Common myeloid progenitor, CD34-positive (primary cell): ENCODE measurements around the gene APBB3.

Experiments used
- CTCF ChIA-PET: fragments of 350-600 bp; sonication (Branson Sonifier 250); formaldehyde crosslinking; loops from one replicate; lab custom pipeline; 2021; ENCODE audit warnings: antibody characterized with exemption; lab: Charles Lee
- POLR2A ChIA-PET: fragments of 350-600 bp; sonication (Branson Sonifier 250); formaldehyde crosslinking; loops from one replicate; lab custom pipeline; 2021; ENCODE audit warnings: antibody characterized with exemption; lab: Charles Lee
- DNase-seq, 3 donors: peaks; one replicate each; pipeline versions ENCODE4 v3.0.0 to v3.0.0-alpha.2; 2013
- H3K27ac ChIP-seq, 2 experiments: 1 replicate in 1 of 2; 2 replicates in 1 of 2; pipeline ENCODE4 v1.7.0; 2013; ENCODE audit warnings: inconsistent platforms in 2 of 2, low read length in 2 of 2, mild to moderate bottlenecking in 2 of 2, low read depth in 1 of 2, moderate library complexity in 1 of 2; ENCODE audit not compliant: severe bottlenecking in 2 of 2, insufficient read depth in 1 of 2, poor library complexity in 1 of 2
- H3K27me3 ChIP-seq, 5 experiments: replicated peaks in 2 of 5; 1 replicate in 3 of 5; 2 replicates in 2 of 5; pipeline versions ENCODE4 v1.6.1 to v1.7.0; 2013; ENCODE audit warnings: low read length in 4 of 5, mild to moderate bottlenecking in 2 of 5, moderate library complexity in 2 of 5, inconsistent platforms in 1 of 5; ENCODE audit not compliant: insufficient read depth in 5 of 5, control insufficient read depth in 4 of 5
- H3K36me3 ChIP-seq, 4 experiments: 1 replicate in 2 of 4; 2 replicates in 2 of 4; pipeline versions ENCODE4 v1.6.1 to v1.7.0; 2013; ENCODE audit warnings: low read length in 3 of 4, control low read depth in 1 of 4, mild to moderate bottlenecking in 1 of 4; ENCODE audit not compliant: control insufficient read depth in 4 of 4, insufficient read depth in 4 of 4
- H3K4me1 ChIP-seq, 4 experiments: 1 replicate in 3 of 4; 2 replicates in 1 of 4; pipeline versions ENCODE4 v1.6.1 to v1.7.1; 2013; ENCODE audit warnings: low read length in 3 of 4, mild to moderate bottlenecking in 3 of 4, control low read depth in 1 of 4, inconsistent platforms in 1 of 4, moderate library complexity in 1 of 4; ENCODE audit not compliant: control insufficient read depth in 4 of 4, insufficient read depth in 4 of 4; ENCODE audit errors: control extremely low read depth in 1 of 4
- H3K4me3 ChIP-seq, 7 experiments: 1 replicate in 4 of 7; 2 replicates in 3 of 7; pipeline versions ENCODE4 v1.5.1 to v1.7.0; 2013; ENCODE audit warnings: mild to moderate bottlenecking in 7 of 7, low read length in 6 of 7, moderate library complexity in 6 of 7, inconsistent platforms in 2 of 7, low read depth in 2 of 7, control low read depth in 1 of 7; ENCODE audit not compliant: insufficient read depth in 4 of 7, control insufficient read depth in 1 of 7; ENCODE audit errors: extremely low read depth in 1 of 7
- H3K9me3 ChIP-seq, 5 experiments: 1 replicate in 4 of 5; 2 replicates in 1 of 5; pipeline versions ENCODE4 v1.6.1 to v1.7.1; 2013; ENCODE audit warnings: low read length in 4 of 5, mild to moderate bottlenecking in 2 of 5, inconsistent platforms in 1 of 5, low read depth in 1 of 5, moderate library complexity in 1 of 5; ENCODE audit not compliant: control insufficient read depth in 4 of 5, insufficient read depth in 2 of 5; ENCODE audit errors: control extremely low read depth in 1 of 5
- WGBS: methylation state at CpG from one replicate; pipeline ENCODE4 v1.1.5; 2013; ENCODE audit not compliant: insufficient coverage; 5-methylcytosine and 5-hydroxymethylcytosine counted together

The APBB3 gene

DNA sequence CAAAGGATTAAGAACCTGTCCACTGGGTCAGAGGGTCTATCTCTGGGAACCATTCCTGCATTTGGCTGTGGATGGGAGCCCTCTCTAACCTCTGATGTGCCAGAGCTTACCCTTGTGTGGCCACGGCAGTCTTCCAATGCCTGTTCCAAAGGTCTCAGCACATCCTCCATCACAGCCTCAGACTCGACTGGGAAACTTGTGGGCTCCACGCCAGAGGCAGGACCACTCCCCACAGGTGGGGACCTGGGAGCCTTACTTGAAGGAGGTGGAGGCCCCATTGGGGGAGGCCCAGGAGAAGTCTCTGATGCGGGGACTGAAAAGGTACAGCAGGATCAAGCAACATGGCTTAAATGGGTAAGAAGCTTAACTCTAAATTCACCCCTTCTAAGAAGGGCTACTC, 12.5 kb downstream of the APBB3 start:
- Histone ChIP-seq H3K9me3 (no peaks in the 10 kb centered on the region), H3K27ac (no peak overlapping the region), H3K4me1 (peaks cover 19 to 43% (median 37%) of the 10 kb centered on the region in 4 experiments), H3K36me3 (peaks cover 18 to 48% (median 21%) of the 10 kb centered on the region in 4 experiments), H3K27me3 (no peaks in the 10 kb centered on the region), H3K4me3 (no peak overlapping the region)
- CTCF ChIA-PET, result interaction anchor here (1.7 kb wide), 1 partner anchor 83 kb away, joined by 7 read pairs; no protein-coding TSS in a partner anchor
- POLR2A ChIA-PET, result no interaction called here
- WGBS, result 100% methylated on average over 2 of the region's 4 CpGs
- DNase-seq, result no peak

DNA sequence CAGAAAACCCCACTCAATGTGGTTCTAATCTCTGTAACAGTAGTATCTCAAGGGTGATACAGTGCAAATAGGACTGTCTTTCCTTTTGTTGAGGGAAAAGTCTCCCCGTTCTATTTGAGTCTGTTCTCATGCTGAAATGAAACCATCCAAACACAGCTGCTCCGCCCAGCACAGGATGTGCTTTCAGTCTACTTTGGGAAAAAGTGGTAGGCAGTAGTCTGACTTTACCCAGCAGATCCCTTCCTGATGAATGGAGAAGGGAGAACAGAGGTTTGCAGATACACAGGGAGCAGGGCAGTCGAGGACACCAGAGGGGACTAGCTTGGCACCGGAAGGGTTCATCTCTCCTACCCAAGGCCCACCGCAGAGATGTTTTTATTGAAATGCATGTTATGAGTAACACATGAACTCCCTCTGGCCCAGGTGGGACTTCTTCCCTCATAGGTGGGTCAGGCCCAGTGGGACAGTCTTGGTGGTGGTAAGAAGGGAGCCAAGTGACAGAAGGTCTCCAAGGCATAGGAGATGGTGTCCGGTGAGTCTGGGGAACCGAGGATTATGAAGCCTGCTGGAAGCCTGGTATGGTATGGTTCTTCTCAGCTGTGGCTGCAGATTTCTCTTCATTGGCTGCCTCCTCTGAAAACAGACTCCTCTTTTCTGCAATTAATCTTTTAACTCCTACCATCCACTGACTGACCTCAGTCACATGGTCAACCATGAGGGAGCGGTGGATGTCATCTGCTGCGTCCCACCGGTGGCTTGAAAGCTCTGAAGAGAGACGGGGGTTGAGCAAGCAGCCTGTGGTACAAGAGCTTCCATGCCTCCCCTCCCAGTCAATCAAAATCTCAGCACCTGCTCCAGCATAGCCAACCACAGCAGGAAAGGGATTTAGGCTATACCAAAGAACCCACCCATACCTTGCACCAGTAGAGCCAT, 14.0 kb downstream of the APBB3 start:
- H3K9me3 ChIP-seq, result no peaks in the 10 kb centered on the region
- ChIA-PET CTCF (interaction anchor here (5.2 kb wide), 1 partner anchor 84 kb away, joined by 69 read pairs; the partner anchor contains the start of gene CD14), POLR2A (interaction anchor here (0.6 kb wide), 1 partner anchor 88 kb away, joined by 3 read pairs; no protein-coding TSS in a partner anchor)
- H3K27me3 ChIP-seq, result no peaks in the 10 kb centered on the region
- peaks cover 11 to 36% (median 27%) of the 10 kb centered on the region in 4 experiments for H3K4me1 ChIP-seq
- H3K27ac ChIP-seq, result peak overlapping the region in 1 of 2 experiments; percentile 36
- DNase-seq, result no peak
- H3K4me3 ChIP-seq, result no peak overlapping the region
- 99% methylated on average over 10 of the region's 11 CpGs for WGBS
- H3K36me3 ChIP-seq, result peaks cover 18 to 48% (median 21%) of the 10 kb centered on the region in 4 experiments

DNA sequence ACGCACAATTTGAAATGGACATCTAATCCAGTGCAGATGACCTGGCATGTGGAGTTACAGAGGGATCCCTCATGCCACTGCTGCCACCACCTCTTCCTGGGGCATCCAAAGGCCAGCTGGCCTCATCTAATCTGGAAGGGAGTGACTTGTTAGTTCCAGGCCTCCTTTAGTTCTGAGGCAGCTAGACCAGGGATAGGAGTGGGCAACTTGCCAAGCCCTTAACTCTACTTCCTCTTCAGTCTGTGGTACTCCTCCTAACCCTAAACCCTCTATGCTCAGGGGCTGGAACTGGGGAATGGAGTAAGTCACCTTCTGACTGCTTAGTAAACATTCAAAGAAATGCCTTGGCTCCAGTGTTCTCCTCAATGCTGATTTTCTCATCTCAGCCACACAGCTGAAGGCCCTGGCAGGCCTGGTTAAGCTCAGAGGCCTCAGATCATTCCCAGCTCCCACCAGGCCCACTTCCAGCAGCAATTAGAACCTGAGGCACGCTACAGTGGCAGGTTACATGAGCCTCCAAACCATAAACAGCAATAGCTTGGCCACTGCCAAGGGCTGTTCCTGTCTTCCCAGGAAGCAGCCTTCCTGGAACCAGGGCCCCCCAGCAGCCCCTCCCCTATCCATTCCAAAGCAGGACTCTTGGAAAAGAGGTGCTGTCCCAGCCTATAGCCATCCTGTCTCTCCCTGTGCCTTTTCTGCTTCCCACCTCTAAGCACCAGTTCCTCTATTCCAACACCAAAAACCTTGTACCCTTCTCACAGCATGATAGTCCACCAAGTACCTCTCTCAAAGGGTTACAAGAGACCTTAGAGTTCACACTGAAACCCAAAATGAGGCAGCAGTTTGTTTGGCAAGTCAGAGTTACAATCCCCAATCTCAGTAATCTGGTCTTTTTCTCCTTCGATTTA, 14.9 kb downstream of the APBB3 start:
- Histone ChIP-seq H3K4me1 (peaks cover 11 to 36% (median 27%) of the 10 kb centered on the region in 4 experiments), H3K4me3 (no peak overlapping the region), H3K27me3 (no peaks in the 10 kb centered on the region), H3K36me3 (peaks cover 20 to 52% (median 24%) of the 10 kb centered on the region in 4 experiments), H3K9me3 (no peaks in the 10 kb centered on the region), H3K27ac (peak overlapping the region in 1 of 2 experiments; percentile 36)
- 78% methylated on average over 1 of the region's 3 CpGs for WGBS
- ChIA-PET CTCF (interaction anchor here (0.5 to 5.2 kb wide), 8 partner anchors 8 to 170 kb away, joined by 3 to 69 read pairs (median 14); partner anchors contain the start of genes CD14, HARS1, HARS2 and IK), POLR2A (interaction anchor here (0.6 to 2.7 kb wide), 2 partner anchors 98 to 330 kb away, joined by 3 to 13 read pairs; partner anchors contain the start of genes IK and NDUFA2)
- peak; percentile 54 to 79 (median 78) for DNase-seq

DNA sequence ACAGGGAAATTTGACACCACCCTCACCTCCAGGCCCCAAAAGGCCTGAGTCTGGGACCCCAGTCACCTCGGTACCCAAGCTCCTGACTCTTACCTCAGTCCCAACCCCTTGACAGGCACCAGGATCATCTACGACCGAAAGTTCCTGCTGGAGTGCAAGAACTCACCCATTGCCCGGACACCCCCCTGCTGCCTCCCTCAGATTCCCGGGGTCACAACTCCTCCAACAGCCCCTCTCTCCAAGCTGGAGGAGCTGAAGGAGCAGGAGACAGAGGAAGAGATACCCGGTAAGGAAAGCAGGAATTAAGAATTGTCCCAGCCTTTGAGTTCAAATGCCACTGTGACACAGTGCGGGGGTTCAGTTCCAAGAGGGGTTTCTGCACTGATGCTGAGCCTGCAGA, 15.6 kb downstream of the APBB3 start:
- Histone ChIP-seq H3K27ac (peak overlapping the region; percentile 42 to 83), H3K4me1 (peaks cover 11 to 34% (median 27%) of the 10 kb centered on the region in 4 experiments), H3K9me3 (no peaks in the 10 kb centered on the region), H3K4me3 (peak overlapping the region in 3 of 7 experiments; percentile 62 to 79 (median 74)), H3K27me3 (no peaks in the 10 kb centered on the region), H3K36me3 (peaks cover 21 to 55% (median 28%) of the 10 kb centered on the region in 4 experiments)
- POLR2A ChIA-PET, result interaction anchor here (0.9 to 2.7 kb wide), 2 partner anchors 9 to 98 kb away, joined by 3 to 13 read pairs; partner anchors contain the start of genes IK, NDUFA2 and SRA1
- WGBS, result 100% methylated on average over 5 of the region's 7 CpGs
- DNase-seq, result no peak
- CTCF ChIA-PET, result interaction anchor here (0.5 to 5.2 kb wide), 11 partner anchors 9 to 171 kb away, joined by 3 to 69 read pairs (median 13); partner anchors contain the start of genes APBB3, CD14, HARS1 and HARS2

DNA sequence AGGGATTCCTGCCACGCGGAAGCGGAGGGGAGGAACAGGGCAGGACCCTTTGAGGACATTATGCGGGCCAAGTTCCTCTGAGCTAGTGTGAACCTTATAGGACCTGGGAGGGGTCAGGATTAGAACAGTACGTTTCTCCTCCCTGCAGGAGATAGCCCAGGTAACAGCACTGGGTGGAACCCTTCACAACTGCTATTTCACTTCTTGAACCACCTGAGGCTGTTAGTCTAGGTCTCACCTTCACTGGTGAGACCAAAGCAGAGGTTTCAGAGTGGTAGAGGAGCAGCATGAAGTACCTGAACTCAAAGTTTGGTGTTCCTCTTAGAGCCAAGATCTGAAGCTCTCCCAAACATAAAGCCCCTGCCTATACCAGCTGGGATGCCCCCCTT, 16.1 kb downstream of the APBB3 start:
- Histone ChIP-seq H3K4me3 (peak overlapping the region in 6 of 7 experiments; percentile 28 to 88 (median 68)), H3K4me1 (peaks cover 9 to 34% (median 27%) of the 10 kb centered on the region in 4 experiments), H3K27me3 (no peaks in the 10 kb centered on the region), H3K36me3 (peaks cover 22 to 53% (median 30%) of the 10 kb centered on the region in 4 experiments), H3K27ac (peak overlapping the region; percentile 42 to 83), H3K9me3 (no peaks in the 10 kb centered on the region)
- ChIA-PET POLR2A (interaction anchor here (0.7 to 2.7 kb wide), 4 partner anchors 9 to 99 kb away, joined by 3 to 13 read pairs (median 4); partner anchors contain the start of genes IK, NDUFA2, SRA1 and TMCO6), CTCF (interaction anchor here (0.8 to 5.2 kb wide), 15 partner anchors 9 to 143 kb away, joined by 3 to 69 read pairs (median 6); partner anchors contain the start of genes APBB3, CD14, HARS1 and HARS2)
- 7% methylated on average over 5 of the region's 5 CpGs for WGBS
- no peak for DNase-seq
